Cerebellar nuclear complex (tissue), 1 donor: ENCODE data around the gene FOXP1.
A peak's percentile ranks its signal among the peaks of the same experiment; 100 is the strongest.

Source experiments
- DNase-seq, 2 experiments: peaks; one replicate each; lab custom pipeline; 2025; lab: John Stamatoyannopoulos, UW

FOXP1 gene

DNA sequence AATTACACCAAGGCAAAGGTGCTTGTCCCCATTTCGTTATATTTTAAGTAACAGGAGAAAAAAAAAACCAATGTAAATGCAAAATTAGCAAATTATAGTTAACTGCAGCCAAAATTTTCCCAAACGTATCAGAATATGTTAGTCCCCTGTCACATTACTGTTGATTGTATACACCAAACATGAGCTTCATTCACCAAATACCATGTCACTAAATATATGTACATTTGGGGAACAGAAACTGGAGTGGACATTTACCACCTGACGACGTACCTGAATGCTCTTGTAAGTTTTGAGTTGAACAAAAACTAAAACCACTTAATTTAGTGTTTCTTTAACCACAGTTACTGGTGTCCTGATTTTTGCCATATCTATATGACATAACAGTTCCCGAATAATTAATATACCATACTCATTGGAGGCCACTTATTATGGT is 3.3 kb upstream of the FOXP1 start:
- no peak for DNase-seq

DNA sequence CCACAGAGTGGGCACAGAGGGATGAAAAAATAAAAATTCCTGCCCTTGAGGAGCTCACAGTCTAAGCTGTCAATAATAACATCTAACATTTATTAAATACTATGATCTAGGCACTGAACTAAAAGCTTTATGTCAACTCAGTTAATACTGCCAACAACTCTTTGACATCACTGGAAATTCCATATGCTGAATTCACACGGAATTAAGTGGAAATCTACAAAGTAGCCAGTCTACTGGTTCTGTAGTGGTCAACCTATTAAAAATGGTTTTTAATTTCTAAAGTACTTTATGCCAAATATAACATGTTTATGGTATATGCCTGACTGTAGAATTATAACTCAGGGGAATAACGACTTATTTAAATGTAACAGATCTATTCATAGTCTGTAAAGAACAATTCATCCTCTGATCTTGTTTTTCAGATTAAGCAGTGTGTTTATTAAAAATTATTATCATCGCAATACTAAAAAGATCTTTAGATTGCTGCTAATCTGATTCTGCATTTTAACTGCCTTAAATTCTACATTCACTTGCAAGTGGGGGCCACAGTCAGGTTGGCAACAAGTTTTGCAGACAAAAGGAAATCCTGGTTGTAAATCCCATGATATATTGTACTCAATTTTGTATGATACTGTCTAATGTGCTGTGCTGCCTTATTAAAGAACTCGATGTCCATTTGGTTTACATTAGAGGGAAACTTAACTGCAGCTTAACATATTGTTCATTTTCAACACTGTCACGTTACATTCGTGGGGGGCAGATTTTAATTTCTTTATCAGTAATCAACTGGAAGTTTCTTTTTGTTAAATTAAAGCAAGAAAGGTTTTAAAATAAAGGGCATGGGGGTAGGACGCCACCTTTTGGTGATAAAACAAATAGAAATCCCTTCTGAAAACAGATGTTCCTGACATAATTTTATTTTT is 2.6 kb upstream of the FOXP1 start:
- DNase-seq: peak in 1 of 2 experiments; percentile 12

DNA sequence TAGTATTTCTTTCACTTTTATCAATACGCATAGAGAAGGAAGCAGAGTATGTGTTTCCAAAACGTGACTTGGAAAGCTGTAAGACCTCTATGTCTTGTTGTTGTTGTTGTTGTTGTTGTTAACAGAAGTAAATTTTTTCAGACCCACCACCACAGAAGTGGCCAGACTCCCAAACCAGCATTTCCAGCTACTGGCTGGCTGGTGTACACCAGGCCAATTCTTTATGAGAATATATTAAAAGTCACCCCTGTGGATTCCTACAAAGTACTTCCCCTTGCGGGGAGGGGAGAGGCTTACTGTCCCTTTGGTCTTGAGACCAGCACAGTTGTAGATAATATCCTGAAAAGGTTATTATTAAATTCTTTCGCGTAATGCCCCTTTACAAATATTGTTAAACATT is 1.6 kb upstream of the FOXP1 start:
- DNase-seq: no peak

DNA sequence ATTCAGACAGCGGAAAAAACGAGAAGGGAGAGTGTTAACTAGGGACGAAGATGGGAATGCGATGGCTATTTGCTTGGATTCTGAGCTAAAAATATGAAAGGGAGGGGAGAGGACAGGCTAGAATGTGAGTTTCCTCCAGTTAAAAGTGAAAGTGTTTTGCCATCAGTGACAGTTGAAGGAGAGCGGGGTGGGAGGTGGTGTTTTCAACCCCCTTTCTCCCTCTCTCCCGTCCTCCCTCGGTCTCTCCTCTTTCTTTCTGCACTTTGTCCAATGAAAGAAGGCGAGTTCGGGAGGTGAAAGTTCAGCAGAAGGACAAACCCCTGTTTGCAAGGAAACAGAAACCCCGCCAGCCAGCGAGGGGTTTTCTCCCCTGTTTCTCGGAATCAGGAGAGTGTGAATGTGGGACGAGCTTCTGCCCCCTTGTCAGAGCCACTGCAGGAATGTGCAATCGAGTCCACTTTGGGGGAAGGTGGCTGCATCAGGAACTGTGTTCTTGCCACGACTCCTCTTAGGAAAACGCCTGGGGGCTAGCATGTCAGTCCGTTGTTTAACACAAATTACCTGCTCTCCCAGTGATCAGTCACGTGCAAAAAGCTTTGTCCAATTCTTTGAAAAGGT is 975 bp upstream of the FOXP1 start:
- DNase-seq: peak in 1 of 2 experiments; percentile 19

DNA sequence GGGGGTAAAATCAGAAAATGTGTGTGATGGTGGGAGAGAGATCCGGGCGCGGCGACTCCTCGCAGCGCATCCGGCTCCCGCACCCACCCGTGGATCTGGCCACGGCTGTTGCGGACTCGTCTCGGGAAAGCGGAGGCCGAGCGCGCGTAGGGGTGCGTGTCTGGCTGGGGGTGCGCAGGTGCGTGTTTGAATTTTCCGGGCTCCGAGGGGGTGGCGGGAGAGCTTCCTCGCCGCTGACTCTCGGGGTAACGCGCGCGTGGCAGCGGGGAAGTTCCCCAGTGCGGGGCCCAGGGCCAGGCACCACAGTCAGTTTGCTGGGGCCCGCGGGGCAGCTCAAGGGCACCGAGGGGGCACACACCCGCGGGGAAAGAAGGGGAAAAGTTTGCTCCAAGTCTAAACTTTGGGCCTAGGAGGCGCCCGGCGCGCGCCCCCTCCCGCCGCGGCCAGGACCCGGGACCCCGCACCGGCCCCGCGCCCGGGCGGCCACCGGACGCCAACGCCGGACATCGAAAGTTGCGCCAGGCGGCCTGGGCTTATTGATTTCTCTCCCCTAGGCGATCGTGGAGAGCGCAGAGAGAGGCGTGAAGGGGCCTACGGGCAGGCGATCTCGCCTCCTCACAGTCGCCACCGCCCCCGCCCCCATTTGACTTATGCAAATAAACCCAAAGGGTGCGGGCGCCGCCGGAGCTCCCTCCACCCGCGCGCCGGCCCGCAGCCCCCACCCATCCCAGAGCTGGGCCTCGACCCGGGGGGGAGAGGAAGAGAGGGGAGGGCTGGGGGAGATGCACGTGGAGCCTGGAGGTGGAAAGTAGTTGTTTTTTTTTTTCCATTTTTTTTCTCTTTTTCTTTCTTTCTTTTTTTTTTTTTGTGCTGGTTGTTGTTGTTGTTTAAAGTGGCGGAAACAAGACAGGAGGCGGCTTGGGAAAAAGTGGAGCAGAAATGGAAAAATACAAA is 639 bp downstream of the FOXP1 start:
- DNase-seq: no peak

DNA sequence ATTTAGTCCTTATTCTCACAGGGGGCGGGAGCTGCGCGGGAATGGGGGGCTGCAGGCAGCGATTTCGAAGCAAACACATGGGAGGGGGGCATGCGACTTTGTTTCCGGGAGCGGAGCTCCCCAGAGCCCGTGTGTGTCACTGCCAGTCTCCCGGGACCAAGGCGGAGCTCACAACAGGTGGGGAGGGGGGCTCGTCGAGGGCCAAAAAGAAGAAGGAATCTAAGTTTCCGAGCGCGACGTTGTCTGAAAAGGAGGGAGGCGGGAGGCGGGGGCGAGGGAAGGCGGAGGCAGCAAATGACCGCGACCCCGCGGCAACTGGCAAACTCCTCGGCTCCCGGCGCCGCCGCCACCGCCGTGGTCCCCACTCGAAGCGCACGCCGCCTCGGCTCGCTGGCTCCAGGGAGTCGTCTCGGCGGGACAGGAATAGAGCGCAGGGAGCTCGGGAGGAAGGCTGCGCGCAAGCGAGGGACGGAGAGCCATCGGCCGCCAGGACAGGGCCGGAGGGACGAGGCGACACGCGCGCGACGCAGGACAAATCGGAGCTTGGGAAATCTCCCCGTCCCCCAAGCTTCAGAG is 1.4 kb downstream of the FOXP1 start:
- no peak for DNase-seq

DNA sequence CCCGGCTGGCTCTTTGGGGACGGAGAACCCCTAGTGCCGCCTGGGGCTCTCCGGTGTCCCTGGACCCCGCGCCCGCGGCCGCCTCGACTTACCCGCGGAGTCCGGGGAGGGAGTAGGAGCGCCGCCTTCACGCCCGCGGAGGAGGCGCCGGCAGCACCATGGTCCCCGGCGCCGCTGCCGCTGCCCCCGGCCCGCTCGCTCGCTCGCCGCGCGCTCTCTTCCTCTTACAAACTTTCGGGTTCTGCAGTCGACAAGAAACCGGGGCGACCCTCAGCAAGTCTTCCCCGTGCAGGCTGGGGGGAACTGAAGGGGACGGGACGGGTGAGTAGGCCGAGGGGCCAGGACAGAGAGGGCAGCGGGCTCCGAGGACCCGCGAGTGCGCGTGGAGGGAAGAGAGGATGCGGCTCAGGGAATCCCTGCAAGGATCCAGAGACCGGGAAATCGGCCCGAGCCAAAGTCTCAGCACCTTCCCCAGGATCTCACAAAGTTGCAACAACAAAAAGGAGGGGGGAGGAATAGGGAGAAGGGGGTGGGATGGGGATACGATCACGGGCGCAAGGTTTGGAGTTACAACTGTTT is 2.0 kb downstream of the FOXP1 start:
- DNase-seq: no peak

DNA sequence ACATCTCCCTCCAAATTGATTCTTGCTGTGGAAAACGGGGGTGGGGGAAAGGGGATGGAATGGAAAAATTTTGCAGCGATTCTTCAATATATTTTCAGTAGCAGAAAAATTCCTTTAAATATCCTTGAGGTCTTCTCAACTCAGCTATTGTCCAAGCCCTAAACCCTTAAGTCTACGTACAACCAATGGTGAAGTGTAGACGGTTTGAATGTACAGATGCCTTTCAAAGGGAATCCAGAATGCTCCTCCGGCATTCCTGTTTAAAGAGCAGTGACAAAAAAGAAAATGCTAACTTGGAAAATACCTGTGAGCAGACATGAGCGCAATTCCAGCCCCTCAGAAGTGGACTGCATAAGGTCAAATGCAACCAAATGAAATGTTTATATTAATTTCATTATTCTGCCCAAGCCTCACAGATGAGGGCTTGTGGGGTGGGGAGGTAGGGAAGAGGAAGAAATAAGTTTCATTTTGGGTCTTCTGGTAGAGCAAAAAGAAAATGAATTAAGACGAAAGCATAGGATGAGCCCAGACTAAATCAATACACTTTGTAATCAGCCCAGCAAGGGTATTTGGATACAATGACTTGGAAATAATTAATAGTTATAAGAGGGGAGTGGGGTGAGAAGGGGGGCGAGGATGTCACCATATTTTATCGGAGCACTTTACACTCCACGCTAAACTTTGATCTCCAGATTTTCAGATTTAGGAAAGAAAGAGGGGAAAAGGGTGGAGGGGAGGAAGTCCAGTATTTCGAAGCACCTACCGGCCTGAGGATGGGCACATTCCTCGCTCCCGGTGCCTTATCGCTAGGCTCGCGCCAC is 2.7 kb downstream of the FOXP1 start:
- DNase-seq: no peak

DNA sequence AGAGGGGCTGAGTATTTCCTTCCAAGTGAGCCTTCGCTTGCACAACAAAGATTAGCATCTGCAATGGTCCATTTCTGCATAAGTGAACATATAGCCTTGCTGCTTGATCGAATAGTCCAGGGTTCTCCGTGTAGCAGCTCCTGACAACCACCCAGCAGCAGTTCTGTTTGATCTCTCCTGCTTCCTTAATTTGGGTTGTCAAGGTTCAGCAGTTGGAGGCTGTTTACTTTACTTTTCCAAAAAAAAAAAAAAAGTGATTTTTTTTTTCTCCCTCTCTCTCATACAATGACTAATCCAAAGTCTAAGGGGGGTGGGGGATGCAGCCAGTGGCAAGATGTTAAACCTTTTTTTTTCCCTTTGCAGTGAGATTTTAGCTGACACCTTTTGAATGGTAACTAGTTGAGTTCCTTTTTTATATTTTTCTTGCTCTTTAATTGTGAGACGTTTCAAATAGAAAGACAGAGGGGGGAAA is 3.6 kb downstream of the FOXP1 start:
- no peak for DNase-seq

DNA sequence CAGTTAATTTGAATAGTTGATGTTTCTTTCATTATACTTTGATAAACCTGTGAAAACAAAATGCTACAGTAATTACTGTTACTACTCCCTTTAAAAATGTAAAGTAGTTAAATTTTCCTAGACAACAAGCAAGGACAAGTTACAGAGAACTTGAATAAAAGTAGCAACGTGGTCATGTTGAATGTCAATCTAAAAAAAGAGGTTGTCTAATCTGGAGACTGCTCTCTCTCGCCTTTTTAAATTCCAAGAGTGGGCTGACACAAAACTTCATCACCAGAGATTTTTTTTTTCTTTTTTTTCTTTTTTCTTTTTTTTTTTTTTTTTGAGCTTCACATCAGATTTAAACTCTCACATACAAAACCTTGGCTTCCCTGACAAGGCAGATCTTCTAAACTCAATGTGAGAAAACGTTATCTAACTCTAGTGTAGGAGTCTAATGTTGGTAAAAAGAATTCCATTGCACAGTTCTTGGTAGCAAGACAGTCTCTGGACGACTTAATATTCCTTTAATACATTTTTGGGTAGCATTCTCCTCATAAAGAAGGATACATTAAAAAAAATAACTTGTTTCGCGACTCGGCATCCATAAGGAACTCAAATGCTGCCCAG is 4.1 kb downstream of the FOXP1 start:
- no peak for DNase-seq

DNA sequence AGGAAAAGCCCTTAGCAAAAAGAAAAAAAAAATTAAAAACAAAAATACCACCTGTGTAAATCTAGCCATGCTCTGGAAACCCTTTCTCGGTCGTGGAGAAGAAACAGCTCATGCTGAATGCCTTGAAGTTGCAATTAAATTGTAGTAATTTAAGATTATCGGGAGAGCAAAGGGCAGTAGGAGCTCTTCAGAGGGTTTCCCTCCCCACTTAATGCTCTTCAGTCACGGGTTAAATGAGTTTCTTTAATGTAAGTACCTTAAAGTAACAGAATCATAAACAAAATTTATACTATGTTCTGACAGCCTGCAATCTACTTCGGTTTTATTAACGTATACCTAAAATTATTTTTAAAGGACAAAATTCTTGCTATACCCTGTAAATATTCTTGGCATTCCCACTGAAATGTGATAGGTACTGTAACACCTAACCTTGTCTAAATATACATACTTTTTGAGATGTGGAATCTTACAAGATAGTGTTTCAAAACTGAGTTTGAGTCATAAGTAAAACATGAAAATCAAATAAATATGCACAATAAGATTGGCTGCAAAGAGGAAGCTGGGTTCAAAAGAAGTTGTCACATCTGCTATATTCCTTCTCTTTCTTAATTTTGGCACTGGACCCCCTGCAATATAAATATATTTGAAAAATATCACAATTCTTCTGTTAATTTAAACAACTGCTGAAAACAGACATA is 5.3 kb downstream of the FOXP1 start:
- DNase-seq: no peak

DNA sequence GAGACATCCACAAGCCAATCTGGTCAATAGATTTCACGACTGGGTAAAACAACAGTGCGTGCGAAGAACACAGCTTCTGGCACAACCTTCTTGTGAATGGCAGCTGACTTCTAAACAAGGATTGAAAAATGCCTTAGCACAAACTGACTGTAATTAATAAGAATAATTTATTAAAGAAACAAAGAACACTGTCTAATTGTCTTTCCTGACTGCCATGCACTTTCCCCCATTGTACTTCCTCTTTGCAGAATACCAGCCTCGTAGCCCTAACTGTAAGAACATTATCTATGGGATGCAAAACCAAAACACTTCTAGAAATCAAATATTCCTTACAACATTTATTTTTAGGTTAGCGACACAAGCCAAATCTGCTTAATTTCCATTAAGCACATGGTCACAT is 6.5 kb downstream of the FOXP1 start:
- no peak for DNase-seq

DNA sequence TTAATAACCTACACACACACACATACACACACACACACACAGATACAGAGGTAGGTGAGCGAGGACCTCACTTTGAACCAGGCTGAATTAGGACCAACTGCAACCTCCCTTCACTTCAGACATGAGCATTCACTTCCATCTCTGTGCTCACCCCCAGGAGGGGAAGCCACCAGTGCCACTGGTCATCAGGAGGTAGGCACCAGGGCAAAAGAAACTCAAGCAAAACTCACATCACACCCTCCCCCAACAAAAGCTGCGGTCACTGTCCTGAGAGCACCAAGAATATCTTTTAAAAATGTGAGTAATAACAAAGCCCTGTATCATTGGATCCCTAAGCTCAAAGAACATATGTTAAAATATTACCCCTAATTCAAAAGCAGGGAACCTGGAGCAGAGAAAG is 8.1 kb downstream of the FOXP1 start:
- no peak for DNase-seq

DNA sequence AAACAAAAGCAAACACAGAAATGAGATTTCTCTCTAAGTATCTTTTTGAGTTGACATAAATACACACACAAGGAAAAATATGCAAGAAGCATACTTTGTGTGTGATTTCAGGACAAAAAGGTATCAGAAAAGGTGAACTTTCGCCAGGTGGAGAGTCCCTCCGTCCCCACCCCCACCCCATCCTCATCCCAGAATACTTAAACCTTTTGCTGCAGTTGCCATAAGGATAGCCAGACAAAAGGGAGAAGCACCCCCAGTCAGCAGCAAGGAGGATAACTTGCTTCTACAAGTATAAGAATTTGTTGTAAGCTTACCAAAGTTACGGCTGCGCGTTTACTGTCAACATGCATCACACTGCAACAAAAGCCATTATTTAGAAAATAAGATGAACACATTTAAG is 10.3 kb downstream of the FOXP1 start:
- no peak for DNase-seq

DNA sequence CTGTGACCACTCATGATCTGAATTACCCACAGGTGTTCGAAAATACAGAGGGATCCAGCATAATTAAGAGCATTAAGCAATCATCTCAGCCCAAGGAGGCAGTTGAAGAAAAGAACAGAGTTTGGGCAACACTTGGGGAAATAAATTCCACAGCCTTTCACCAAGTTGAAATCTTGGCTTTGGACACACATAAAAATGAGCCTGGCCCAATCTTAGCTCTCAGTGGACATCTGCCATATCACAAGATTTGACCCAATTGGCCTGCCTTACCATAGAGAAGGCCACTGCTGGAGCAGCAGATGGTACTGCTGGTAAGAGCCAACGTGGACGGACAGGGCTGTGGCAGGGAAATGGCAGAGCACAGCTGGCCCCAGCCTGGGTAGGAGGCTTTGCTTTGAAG is 13.0 kb downstream of the FOXP1 start:
- peak in 1 of 2 experiments; percentile 21 for DNase-seq

DNA sequence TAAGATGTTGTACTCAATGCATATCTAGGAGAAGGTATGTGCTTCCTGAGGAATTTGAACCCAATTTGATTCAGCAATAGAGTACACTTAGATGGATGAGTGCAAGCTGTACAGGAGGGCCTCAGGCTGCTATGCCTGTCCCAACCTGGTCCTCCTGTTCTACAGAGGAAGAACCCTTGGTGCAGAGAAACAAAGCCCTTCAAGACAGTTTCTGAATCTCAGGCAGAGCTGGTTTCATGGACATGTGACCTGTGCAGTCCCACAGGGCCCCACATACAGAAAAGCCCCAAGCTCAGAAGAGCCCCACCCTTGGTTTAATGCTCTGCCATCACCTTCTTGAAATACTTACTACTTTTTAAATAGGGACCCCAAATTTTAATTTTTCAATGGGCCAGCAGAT is 15.3 kb downstream of the FOXP1 start:
- no peak for DNase-seq

DNA sequence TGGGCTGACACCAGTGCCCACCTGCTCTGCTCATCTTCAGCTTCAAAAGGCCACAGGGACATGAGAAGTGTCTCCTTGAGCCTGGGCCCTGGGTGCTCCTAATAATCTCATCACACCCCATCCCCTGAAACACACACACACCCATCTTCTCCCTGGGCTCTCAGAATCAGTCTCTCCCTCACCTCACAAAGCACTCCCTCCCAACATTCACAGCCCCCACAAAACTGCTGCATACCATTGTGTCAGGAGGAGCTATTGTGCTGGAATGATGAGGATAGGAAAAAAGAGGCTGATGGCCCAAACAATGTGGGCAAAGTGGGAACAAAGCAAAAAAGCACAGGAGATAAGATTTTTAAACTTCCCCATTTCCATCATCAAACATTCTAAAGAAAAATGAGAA is 16.8 kb downstream of the FOXP1 start:
- no peak for DNase-seq

DNA sequence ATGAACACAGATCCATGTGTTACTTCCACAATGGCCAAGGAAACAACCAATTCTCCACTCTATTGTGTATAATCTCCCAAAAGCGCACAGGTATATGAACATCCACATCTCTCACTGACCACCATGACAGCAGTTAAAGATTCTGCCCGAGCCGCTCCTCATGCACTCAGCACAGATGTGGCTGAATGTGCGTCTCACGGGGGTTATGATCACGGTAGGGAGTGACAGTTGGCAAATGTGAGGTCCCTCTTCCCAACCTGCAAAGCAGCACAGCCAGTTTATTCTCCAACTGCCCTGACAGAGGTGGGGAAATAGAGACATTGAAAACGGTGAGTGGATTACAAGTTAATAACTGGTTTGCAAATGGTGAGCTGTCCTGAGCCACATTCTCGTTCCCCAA is 17.6 kb downstream of the FOXP1 start:
- DNase-seq: no peak

DNA sequence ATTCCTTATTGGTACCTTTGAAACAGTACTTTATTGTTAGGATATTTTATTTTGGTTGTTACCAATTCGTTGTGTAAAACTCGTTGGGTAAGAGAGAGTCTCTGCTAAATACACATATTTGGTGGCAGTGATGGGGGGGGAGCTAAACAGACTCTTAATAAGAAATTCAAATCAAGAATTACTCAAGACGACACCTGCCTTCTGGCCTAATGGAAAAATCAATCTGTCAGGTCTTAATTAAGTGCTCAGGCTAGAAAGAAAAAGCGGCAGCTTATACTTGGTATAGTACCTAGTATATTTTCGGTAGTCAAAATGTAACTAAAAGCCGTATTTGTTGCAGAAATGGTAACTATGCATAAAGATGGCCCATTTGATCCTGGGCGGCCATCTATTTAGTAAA is 18.2 kb downstream of the FOXP1 start:
- DNase-seq: no peak

DNA sequence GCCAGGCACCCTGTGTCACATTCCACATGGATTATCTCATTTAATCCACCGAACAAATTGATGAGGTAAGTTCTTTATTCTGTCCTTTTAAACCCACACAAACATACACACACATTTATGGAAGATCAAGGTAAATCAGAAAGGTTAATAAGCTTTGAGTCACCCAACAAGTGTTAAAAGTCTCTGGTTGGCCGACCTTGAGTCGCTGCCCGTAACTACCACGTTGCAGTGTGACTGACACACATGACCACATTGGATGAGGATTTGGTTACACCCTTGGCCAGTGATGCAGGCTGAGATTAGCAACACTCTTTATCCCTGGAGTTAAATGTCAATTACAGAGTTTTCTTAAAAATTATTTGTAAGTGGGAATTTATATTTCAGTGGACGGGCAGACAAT is 19.2 kb downstream of the FOXP1 start:
- no peak for DNase-seq
